ENCODE measurements around the gene METTL8. TPM values are rescaled to one million over a fixed set of nuclear protein-coding genes. Genes with fewer than 3 reads are reported as not detected.

Gene METTL8
- total RNA-seq, 4 donors from 2014 or later = 17.9 to 51.4 (median 35.4) TPM

DNA sequence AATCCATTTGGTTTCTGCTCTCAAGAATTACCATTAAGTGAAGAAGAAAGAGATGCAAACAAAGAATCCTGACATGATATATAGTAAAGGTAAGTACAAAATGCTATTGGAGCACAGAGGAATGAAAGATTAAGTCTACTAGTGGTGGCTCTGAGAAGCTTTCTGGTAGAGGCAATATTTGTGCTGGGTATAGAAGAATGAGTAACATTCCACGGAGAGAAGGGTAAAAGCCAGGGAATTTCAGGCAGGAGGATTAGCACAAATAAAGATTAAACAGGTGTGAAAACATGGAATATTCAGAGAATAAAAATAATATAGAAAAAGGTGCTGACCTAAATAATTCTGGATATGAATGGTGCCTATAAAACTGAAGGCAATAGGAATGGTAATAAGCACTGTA, 31.8 kb downstream of the METTL8 start:
- Histone ChIP-seq H3K36me3 (no peaks in the 10 kb centered on the region), H3K27ac (no peak overlapping the region), H3K27me3 (no peaks in the 10 kb centered on the region), H3K4me3 (no peak overlapping the region), H3K9me3 (peaks cover 0 to 10% (median 7%) of the 10 kb centered on the region in 3 donors), H3K4me1 (peaks cover 0 to 5% (median 0%) of the 10 kb centered on the region in 3 donors)
- no peak for TF ChIP-seq POLR2A (IDR thresholded peaks at IDR 0.05)
- TF ChIP-seq, protein P1, sequence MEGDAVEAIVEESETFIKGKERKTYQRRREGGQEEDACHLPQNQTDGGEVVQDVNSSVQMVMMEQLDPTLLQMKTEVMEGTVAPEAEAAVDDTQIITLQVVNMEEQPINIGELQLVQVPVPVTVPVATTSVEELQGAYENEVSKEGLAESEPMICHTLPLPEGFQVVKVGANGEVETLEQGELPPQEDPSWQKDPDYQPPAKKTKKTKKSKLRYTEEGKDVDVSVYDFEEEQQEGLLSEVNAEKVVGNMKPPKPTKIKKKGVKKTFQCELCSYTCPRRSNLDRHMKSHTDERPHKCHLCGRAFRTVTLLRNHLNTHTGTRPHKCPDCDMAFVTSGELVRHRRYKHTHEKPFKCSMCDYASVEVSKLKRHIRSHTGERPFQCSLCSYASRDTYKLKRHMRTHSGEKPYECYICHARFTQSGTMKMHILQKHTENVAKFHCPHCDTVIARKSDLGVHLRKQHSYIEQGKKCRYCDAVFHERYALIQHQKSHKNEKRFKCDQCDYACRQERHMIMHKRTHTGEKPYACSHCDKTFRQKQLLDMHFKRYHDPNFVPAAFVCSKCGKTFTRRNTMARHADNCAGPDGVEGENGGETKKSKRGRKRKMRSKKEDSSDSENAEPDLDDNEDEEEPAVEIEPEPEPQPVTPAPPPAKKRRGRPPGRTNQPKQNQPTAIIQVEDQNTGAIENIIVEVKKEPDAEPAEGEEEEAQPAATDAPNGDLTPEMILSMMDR (IDR thresholded peaks at IDR 0.05) = no peak
- intact Hi-C loops (cut with DNase I) = no loop called here
- DNase-seq = no peak
- 89 to 90% methylated on average over 1 of the region's 1 CpG for WGBS, 2 donors

DNA sequence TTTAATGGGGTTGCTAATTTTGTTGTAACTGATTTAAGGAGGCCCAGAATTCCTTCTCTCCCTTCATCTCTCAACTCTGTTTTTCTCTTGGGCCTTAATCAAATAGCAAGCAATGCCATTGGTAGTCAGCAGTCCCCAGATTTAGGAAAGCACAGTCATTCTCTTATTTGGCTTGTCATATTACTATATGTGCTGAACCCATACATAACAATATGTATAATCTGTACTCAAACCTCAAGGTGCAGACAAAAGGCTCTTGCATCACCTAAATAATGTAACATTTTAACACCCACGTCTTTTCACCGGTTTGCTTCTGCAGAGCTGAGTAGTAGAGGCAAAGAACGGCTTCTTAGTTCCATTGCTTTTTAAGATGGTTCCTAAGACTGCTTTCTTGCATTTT, 33.4 kb downstream of the METTL8 start:
- TF ChIP-seq POLR2A (IDR thresholded peaks at IDR 0.05) = no peak
- TF ChIP-seq, protein P1 (IDR thresholded peaks at IDR 0.05) = no peak
- DNase-seq = no peak
- H3K4me3 ChIP-seq = no peak overlapping the region
- peaks cover 0 to 10% (median 7%) of the 10 kb centered on the region in 3 donors for H3K9me3 ChIP-seq
- 70 to 72% methylated on average over 3 of the region's 3 CpGs for WGBS, 2 donors
- H3K27ac ChIP-seq = no peak overlapping the region
- H3K4me1 ChIP-seq = peaks cover 0 to 5% (median 0%) of the 10 kb centered on the region in 3 donors
- intact Hi-C loops (cut with DNase I) = no loop called here
- no peaks in the 10 kb centered on the region for H3K27me3 ChIP-seq
- H3K36me3 ChIP-seq = no peaks in the 10 kb centered on the region

DNA sequence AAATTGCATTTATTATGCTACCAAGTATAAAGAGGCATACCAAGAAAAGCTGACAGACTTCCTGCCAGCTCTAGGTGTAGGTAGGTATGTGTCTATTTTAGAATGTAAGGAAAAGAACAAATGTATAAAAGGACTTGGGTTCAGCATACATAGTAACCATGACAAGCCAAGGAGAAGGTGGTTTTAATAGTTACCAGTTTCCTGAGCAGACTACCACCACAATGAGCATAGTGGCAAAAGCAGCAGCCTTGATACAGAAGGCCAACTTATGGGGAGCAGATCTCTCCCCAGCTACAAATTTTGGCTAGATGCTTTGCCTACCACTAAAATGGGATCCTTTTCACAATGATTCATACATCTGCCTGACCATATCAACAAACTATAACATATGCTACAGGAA, 34.5 kb downstream of the METTL8 start:
- H3K4me3 ChIP-seq = no peak overlapping the region
- H3K36me3 ChIP-seq = no peaks in the 10 kb centered on the region
- no peak for DNase-seq
- H3K27me3 ChIP-seq = no peaks in the 10 kb centered on the region
- H3K9me3 ChIP-seq = peaks cover 0 to 10% (median 7%) of the 10 kb centered on the region in 3 donors
- no peak overlapping the region for H3K27ac ChIP-seq
- intact Hi-C loops (cut with DNase I) = no loop called here
- no peaks in the 10 kb centered on the region for H3K4me1 ChIP-seq
- TF ChIP-seq, protein P1 (IDR thresholded peaks at IDR 0.05) = no peak
- no peak for TF ChIP-seq POLR2A (IDR thresholded peaks at IDR 0.05)

DNA sequence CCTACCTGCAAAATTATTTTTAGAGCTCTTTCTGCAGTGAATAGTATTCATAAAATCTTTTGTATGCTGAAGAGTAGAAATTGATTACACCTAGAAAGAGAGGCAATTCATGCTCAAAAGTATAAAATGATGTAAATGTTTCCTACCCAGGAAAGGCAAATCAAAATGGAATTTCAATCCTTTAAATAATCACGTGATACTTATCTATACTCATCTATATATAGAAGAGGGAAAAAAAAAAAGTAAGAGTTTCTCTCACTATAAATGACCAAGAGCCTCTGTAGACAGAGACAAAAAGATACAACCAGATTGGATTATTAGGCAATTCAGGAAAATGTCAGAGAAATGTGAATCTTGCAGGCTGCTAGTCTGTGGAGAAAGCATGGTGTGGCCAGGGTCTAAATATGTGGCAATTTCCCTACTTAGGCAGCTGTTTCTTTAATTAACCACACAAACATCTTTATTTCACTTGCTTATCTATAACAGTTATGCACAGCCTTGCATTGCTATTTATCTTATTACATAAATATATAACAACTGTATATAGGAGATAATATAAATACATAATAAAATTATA, 39.5 kb downstream of the METTL8 start:
- peaks cover 0 to 11% (median 0%) of the 10 kb centered on the region in 3 donors for H3K4me1 ChIP-seq
- intact Hi-C loops (cut with DNase I) = no loop called here
- 65 to 68% methylated on average over 1 of the region's 1 CpG for WGBS, 2 donors
- TF ChIP-seq POLR2A (IDR thresholded peaks at IDR 0.05) = no peak
- TF ChIP-seq, protein P1 (IDR thresholded peaks at IDR 0.05) = no peak
- H3K4me3 ChIP-seq = no peak overlapping the region
- no peak overlapping the region for H3K27ac ChIP-seq
- DNase-seq = no peak
- H3K27me3 ChIP-seq = no peaks in the 10 kb centered on the region
- no peaks in the 10 kb centered on the region for H3K9me3 ChIP-seq
- H3K36me3 ChIP-seq = no peaks in the 10 kb centered on the region

DNA sequence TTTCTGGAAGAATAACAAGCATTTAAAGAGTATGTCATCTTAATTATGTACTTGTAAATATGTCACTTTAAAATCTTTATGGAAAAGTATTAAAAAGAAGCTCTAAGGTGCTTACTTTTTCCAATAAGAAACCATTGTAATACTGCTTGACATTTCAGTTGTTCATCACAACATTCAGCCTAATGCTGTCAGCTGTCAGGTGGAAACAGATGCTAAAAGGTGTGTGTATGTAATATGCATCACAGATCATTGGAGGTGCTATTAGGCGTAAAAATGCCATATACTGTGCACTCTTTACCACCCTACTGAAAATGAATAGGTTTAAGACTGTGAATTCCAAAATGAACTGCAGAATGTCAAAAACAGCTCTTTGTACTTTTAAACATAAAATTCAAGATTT, 40.3 kb downstream of the METTL8 start:
- TF ChIP-seq, protein P1 (IDR thresholded peaks at IDR 0.05) = no peak
- 100% methylated on average over 1 of the region's 1 CpG for WGBS, 2 donors
- DNase-seq = no peak
- Histone ChIP-seq H3K4me3 (no peak overlapping the region), H3K27ac (no peak overlapping the region), H3K27me3 (no peaks in the 10 kb centered on the region), H3K36me3 (no peaks in the 10 kb centered on the region), H3K4me1 (peaks cover 0 to 11% (median 0%) of the 10 kb centered on the region in 3 donors), H3K9me3 (no peaks in the 10 kb centered on the region)
- intact Hi-C loops (cut with DNase I) = no loop called here
